Ishikawa (cell line): ENCODE data around the gene TBL2.

Experiments used
- CREB1 ChIP-seq: IDR thresholded peaks from 2 replicates; pipeline ENCODE4 v1.6.1; 2012; ENCODE audit warnings: low read depth
- MAX ChIP-seq: IDR thresholded peaks from 2 replicates; pipeline ENCODE4 v1.6.1; 2012
- TCF12 ChIP-seq: IDR thresholded peaks from 2 replicates; pipeline ENCODE4 v1.6.1; 2012; ENCODE audit warnings: low read depth
- TEAD4 ChIP-seq: IDR thresholded peaks from 2 replicates; pipeline ENCODE4 v1.6.1; 2012

- no peak for TF ChIP-seq TEAD4
- TF ChIP-seq TCF12, result no peak
- peak; percentile 58; the same call in 1 of the 2 replicates for TF ChIP-seq MAX
- TF ChIP-seq CREB1, result no peak
Measured at GRCh38 chr7:73623798-73624668, 45.7 kb upstream of the TBL2 start, which contains the start of gene MLXIPL.
